HepG2 (cell line): ENCODE data around the gene PRRT1B. TPM values are rescaled to one million over a fixed set of nuclear protein-coding genes. Genes with fewer than 3 reads are reported as not detected.
A peak's percentile ranks its signal among the peaks of the same experiment; 100 is the strongest.

Source experiments
- BRD4 ChIP-seq: sonication (generic); formaldehyde crosslinking; IDR thresholded peaks from 2 replicates; pipeline ENCODE4 v1.4.0; 2020; ENCODE audit warnings: missing genetic modification reagents
- DPF2 ChIP-seq: sonication (generic); formaldehyde crosslinking; IDR thresholded peaks from 2 replicates; pipeline ENCODE4 v1.4.0; 2020; ENCODE audit warnings: mild to moderate bottlenecking, low read depth, missing genetic modification reagents, borderline replicate concordance
- HNRNPH1 ChIP-seq: fragments of 200-400 bp; formaldehyde crosslinking; optimal IDR thresholded peaks from 2 replicates; pipeline ENCODE3; 2017; ENCODE audit warnings: mild to moderate bottlenecking, low read depth, low read length
- HOXD1 ChIP-seq: sonication (generic); formaldehyde crosslinking; IDR thresholded peaks from 2 replicates; pipeline ENCODE4 v1.5.0; 2020; ENCODE audit warnings: missing genetic modification reagents
- NCOR1 ChIP-seq: fragments of 200-600 bp; sonication (generic); IDR thresholded peaks from 2 replicates; pipeline ENCODE4 v1.7.0; 2017; ENCODE audit warnings: antibody characterized with exemption, low read length, borderline replicate concordance
- NKX3-1 ChIP-seq: sonication (generic); formaldehyde crosslinking; IDR thresholded peaks from 2 replicates; pipeline ENCODE4 v1.5.0; 2020; ENCODE audit warnings: missing genetic modification reagents
- POLR2AphosphoS5 ChIP-seq: IDR thresholded peaks from 2 replicates; pipeline ENCODE4 v1.6.1; 2012; ENCODE audit warnings: low read depth, low read length
- POLR2G ChIP-seq: fragments of 200-400 bp; formaldehyde crosslinking; IDR thresholded peaks from 2 replicates; pipeline ENCODE4 v1.6.1; 2018; ENCODE audit warnings: mild to moderate bottlenecking, low read depth, low read length, moderate library complexity
- SP140L ChIP-seq: sonication (generic); formaldehyde crosslinking; IDR thresholded peaks from 2 replicates; pipeline ENCODE4 v1.4.0; 2020; ENCODE audit warnings: missing genetic modification reagents, borderline replicate concordance
- TEAD3 ChIP-seq: optimal IDR thresholded peaks from 2 replicates; pipeline ENCODE3; 2016; ENCODE audit warnings: borderline replicate concordance
- ZBTB20 ChIP-seq: sonication (generic); formaldehyde crosslinking; IDR thresholded peaks from 2 replicates; pipeline ENCODE4 v1.8.1; 2023; ENCODE audit warnings: missing genetic modification reagents, low read depth, mild to moderate bottlenecking, borderline replicate concordance
- ZMYM3 ChIP-seq: sonication (generic); formaldehyde crosslinking; IDR thresholded peaks from 2 replicates; pipeline ENCODE4 v1.5.1; 2020; ENCODE audit warnings: mild to moderate bottlenecking, missing genetic modification reagents
- ZNF235 ChIP-seq: sonication (generic); formaldehyde crosslinking; IDR thresholded peaks from 2 replicates; pipeline ENCODE4 v1.8.1; 2023; ENCODE audit warnings: mild to moderate bottlenecking, missing genetic modification reagents, borderline replicate concordance
- ZNF737 ChIP-seq: sonication (generic); formaldehyde crosslinking; IDR thresholded peaks from 2 replicates; pipeline ENCODE4 v1.5.0; 2020; ENCODE audit warnings: missing genetic modification reagents, mild to moderate bottlenecking, borderline replicate concordance
- ZNF772 ChIP-seq: sonication (generic); formaldehyde crosslinking; IDR thresholded peaks from 2 replicates; pipeline ENCODE4 v1.5.0; 2020; ENCODE audit warnings: mild to moderate bottlenecking, missing genetic modification reagents
- ZNF775 ChIP-seq: sonication (generic); formaldehyde crosslinking; IDR thresholded peaks from 2 replicates; pipeline ENCODE4 v1.4.0; 2020; ENCODE audit warnings: missing genetic modification reagents, mild to moderate bottlenecking, moderate library complexity, borderline replicate concordance
- ZNF879 ChIP-seq: sonication (generic); formaldehyde crosslinking; IDR thresholded peaks from 2 replicates; pipeline ENCODE4 v1.8.1; 2023; ENCODE audit warnings: missing genetic modification reagents
- polyA plus RNA-seq, 8 experiments: library from polyadenylated mRNA; depleted of rRNA in 3 of 8; stranded (reverse) in 7 of 8; unstranded in 1 of 8; fragments of >200 nt; fragmentation: Illumina TruSeq in 4 of 8; extraction: Trizol in 4 of 8; gene quantifications; 2 replicates each; pipeline versions ENCODE4 v1.2.1 to v1.2.3, GENCODE V29; 2011 to 2016; ENCODE audit warnings: low read depth in 4 of 8, missing spikeins in 1 of 8, mixed read lengths in 1 of 8; ENCODE audit not compliant: insufficient read depth in 1 of 8
- total RNA-seq, 5 experiments: library from RNA; depleted of rRNA; stranded (reverse); fragments of >200 nt; fragmentation: Illumina TruSeq; extraction: Trizol; gene quantifications; 2 replicates each; pipeline ENCODE4 v1.2.3, GENCODE V29; 2016; ENCODE audit warnings: low read depth in 1 of 5
- TF ChIP-seq, protein P1 (sequence below), 2 experiments: sonication (generic) in 1 of 2; formaldehyde crosslinking in 1 of 2; IDR thresholded peaks; 2 replicates each; pipeline versions ENCODE4 v1.4.0 to v1.6.1; 2016 to 2020; ENCODE audit warnings: borderline replicate concordance in 1 of 2, low read depth in 1 of 2, mild to moderate bottlenecking in 1 of 2, missing genetic modification reagents in 1 of 2
- TF ChIP-seq, protein P2 (sequence below): IDR thresholded peaks from 2 replicates; pipeline ENCODE4 v1.6.1; 2016
- TF ChIP-seq, protein P3 (sequence below): IDR thresholded peaks from 2 replicates; pipeline ENCODE4 v1.6.1; 2016; ENCODE audit warnings: missing genetic modification reagents, missing compliant biosample characterization
- TF ChIP-seq, protein P4 (sequence below): sonication (generic); formaldehyde crosslinking; IDR thresholded peaks from 2 replicates; pipeline ENCODE4 v1.9.0; 2022; ENCODE audit warnings: missing genetic modification reagents, mild to moderate bottlenecking, borderline replicate concordance

Gene PRRT1B
- total and polyA plus RNA-seq, 2 of the 13 experiments (the other 11 are each of a cell fraction or from before 2014, with no cell fraction given) = not detected

DNA sequence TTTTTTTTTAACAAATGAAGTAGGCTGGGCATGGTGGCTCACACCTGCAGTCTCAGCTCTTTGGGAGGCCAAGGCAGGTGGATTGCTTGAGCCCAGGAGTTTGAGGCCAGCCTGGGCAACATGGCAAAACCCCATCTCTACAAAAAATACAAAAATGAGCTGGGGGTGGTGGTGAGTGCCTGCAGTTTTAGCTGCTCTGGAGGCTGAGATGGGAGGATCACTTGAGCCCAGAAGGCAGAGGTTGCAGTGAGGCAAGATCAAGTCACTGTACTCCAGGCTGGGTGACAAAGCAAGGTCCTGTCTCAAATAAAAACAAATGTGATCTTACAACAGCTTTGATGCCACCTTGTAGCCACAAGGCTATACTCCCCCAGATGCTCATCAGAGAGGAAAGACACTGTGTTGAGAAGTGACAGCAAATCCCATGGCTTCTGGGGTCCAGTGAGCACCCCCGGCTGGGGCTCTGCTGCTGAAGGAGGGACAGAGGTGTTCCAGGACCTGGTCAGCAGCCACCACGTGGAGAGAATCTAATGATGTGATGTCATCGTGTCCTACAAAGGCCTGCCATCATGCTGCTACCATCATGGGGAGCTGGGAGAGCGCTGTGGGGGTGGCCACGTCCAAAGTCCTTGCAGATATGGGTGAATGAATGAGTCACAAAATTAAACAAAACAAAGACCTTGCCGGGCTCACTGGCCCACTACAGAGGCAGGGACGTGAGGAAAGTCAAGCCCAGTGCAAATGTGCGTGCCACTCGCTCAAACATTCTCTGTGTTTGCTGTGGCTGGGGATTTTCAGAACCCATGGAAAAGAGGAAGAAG is 60.7 kb downstream of the PRRT1B start (continued):
- TF ChIP-seq HNRNPH1 (no peak), POLR2AphosphoS5 (peak; percentile 61), ZBTB20 (CRISPR knock-in tag) (peak; percentile 79; the same call in 1 of the 2 replicates), NKX3-1 (CRISPR knock-in tag) (peak; percentile 90), POLR2G (peak; percentile 84), ZNF235 (no peak), DPF2 (CRISPR knock-in tag) (peak; percentile 93), HOXD1 (CRISPR knock-in tag) (peak; percentile 74; the same call in 1 of the 2 replicates), ZNF879 (no peak), SP140L (no peak), TEAD3 (peak; percentile 77), ZNF775 (no peak), ZNF772 (CRISPR knock-in tag) (peak; percentile 65; the same call in 1 of the 2 replicates), ZNF737 (CRISPR knock-in tag) (no peak), NCOR1 (peak; percentile 62; the same call in 1 of the 2 replicates), BRD4 (CRISPR knock-in tag) (peak; percentile 86; the same call in 1 of the 2 replicates), ZMYM3 (CRISPR knock-in tag) (no peak)
- TF ChIP-seq, protein P1, sequence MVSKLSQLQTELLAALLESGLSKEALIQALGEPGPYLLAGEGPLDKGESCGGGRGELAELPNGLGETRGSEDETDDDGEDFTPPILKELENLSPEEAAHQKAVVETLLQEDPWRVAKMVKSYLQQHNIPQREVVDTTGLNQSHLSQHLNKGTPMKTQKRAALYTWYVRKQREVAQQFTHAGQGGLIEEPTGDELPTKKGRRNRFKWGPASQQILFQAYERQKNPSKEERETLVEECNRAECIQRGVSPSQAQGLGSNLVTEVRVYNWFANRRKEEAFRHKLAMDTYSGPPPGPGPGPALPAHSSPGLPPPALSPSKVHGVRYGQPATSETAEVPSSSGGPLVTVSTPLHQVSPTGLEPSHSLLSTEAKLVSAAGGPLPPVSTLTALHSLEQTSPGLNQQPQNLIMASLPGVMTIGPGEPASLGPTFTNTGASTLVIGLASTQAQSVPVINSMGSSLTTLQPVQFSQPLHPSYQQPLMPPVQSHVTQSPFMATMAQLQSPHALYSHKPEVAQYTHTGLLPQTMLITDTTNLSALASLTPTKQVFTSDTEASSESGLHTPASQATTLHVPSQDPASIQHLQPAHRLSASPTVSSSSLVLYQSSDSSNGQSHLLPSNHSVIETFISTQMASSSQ (IDR thresholded peaks at IDR 0.05; ENCODE audit: low read depth) = no peak
- TF ChIP-seq, protein P1 (CRISPR knock-in tag; IDR thresholded peaks at IDR 0.05; ENCODE audit: borderline replicate concordance) = peak; percentile 29; the same call in 1 of the 2 replicates
- TF ChIP-seq, protein P2, sequence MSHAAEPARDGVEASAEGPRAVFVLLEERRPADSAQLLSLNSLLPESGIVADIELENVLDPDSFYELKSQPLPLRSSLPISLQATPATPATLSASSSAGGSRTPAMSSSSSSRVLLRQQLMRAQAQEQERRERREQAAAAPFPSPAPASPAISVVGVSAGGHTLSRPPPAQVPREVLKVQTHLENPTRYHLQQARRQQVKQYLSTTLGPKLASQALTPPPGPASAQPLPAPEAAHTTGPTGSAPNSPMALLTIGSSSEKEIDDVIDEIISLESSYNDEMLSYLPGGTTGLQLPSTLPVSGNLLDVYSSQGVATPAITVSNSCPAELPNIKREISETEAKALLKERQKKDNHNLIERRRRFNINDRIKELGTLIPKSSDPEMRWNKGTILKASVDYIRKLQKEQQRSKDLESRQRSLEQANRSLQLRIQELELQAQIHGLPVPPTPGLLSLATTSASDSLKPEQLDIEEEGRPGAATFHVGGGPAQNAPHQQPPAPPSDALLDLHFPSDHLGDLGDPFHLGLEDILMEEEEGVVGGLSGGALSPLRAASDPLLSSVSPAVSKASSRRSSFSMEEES (CRISPR knock-in tag) = peak; percentile 80
- TF ChIP-seq, protein P3, sequence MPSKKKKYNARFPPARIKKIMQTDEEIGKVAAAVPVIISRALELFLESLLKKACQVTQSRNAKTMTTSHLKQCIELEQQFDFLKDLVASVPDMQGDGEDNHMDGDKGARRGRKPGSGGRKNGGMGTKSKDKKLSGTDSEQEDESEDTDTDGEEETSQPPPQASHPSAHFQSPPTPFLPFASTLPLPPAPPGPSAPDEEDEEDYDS = peak; percentile 38; the same call in 1 of the 2 replicates
- TF ChIP-seq, protein P4, sequence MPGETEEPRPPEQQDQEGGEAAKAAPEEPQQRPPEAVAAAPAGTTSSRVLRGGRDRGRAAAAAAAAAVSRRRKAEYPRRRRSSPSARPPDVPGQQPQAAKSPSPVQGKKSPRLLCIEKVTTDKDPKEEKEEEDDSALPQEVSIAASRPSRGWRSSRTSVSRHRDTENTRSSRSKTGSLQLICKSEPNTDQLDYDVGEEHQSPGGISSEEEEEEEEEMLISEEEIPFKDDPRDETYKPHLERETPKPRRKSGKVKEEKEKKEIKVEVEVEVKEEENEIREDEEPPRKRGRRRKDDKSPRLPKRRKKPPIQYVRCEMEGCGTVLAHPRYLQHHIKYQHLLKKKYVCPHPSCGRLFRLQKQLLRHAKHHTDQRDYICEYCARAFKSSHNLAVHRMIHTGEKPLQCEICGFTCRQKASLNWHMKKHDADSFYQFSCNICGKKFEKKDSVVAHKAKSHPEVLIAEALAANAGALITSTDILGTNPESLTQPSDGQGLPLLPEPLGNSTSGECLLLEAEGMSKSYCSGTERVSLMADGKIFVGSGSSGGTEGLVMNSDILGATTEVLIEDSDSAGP (CRISPR knock-in tag) = peak; percentile 64; the same call in 1 of the 2 replicates
